ENCODE data around the gene CCDC148. TPM values are rescaled to one million over a fixed set of nuclear protein-coding genes. Genes with fewer than 3 reads are reported as not detected.
A peak's percentile ranks its signal among the peaks of the same experiment; 100 is the strongest.

Gene CCDC148
- total RNA-seq, 2 donors from 2014 or later: 2.7 to 5.0 TPM

DNA sequence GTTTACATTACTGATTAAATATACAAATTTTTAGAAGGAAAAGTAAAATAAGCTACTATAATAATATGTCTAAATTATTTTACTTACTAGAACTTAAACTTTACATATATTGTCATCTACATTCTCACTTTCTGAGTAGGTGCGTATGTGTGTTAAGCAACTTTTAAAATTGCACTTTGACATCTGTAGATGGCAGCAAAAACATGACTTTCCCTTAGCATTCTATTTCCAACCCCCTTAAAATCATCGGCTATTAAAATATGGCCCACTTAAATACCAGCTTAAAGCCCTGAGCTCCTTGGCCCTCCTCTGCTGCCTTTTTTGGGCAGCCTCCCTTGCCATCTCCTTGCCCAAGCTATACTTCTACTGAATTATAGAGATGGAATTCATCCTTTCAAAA lies 276.9 kb downstream of the CCDC148 start:
- Mint-ChIP-seq H3K4me1 (peaks cover 3% of the 10 kb centered on the region), H3K27ac (no peak overlapping the region), H3K9me3 (no peaks in the 10 kb centered on the region), H3K27me3 (ENCODE audit: insufficient read depth) (no peaks in the 10 kb centered on the region), H3K36me3 (ENCODE audit: low read depth) (no peaks in the 10 kb centered on the region), H3K4me3 (no peak overlapping the region)
- WGBS, 2 experiments (ENCODE audit: insufficient coverage in 1 of 2, insufficient read length in 1 of 2): 86 to 100% methylated on average over 1 to 2 of the region's 2 CpGs
- no peak for DNase-seq
- no peaks in the 10 kb centered on the region for H3K9me3 ChIP-seq (ENCODE audit: control insufficient read depth, low read length)
- H3K9ac ChIP-seq (ENCODE audit: extremely low read depth, low read length, poor library complexity, severe bottlenecking): no peak overlapping the region
- TF ChIP-seq, protein P1, sequence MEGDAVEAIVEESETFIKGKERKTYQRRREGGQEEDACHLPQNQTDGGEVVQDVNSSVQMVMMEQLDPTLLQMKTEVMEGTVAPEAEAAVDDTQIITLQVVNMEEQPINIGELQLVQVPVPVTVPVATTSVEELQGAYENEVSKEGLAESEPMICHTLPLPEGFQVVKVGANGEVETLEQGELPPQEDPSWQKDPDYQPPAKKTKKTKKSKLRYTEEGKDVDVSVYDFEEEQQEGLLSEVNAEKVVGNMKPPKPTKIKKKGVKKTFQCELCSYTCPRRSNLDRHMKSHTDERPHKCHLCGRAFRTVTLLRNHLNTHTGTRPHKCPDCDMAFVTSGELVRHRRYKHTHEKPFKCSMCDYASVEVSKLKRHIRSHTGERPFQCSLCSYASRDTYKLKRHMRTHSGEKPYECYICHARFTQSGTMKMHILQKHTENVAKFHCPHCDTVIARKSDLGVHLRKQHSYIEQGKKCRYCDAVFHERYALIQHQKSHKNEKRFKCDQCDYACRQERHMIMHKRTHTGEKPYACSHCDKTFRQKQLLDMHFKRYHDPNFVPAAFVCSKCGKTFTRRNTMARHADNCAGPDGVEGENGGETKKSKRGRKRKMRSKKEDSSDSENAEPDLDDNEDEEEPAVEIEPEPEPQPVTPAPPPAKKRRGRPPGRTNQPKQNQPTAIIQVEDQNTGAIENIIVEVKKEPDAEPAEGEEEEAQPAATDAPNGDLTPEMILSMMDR (conservative IDR thresholded peaks at IDR 0.05): peak; percentile 63
- H3K27me3 ChIP-seq (ENCODE audit: control insufficient read depth, insufficient read depth, low read length, poor library complexity, severe bottlenecking): no peaks in the 10 kb centered on the region
- no peak overlapping the region for H3K4me3 ChIP-seq (ENCODE audit: low read length)
- H3K27ac ChIP-seq (ENCODE audit: low read depth, low read length): no peak overlapping the region
- no peaks in the 10 kb centered on the region for H3K4me1 ChIP-seq (ENCODE audit: control insufficient read depth, insufficient read depth, low read length)
- no peaks in the 10 kb centered on the region for H3K36me3 ChIP-seq (ENCODE audit: control insufficient read depth, insufficient read depth, low read length)

DNA sequence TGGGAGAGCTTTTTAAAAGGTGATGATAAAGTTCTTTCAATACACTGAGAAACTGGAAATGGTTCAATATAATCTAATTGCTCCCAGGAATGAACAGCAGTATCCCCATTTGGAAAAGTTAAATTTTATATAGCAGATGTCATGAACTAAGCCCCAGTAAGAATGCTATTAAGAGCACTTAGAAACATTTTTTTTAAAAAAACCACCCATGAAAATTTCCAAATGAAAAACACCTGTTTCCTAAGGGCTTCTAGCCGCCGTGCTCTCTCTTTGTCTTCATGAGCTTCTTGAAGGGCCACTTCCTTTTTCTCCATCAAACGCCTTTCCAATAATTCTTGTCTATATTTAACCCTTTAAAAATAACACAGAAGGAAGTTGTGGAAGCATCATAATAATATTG lies 277.9 kb downstream of the CCDC148 start:
- 94 to 95% methylated on average over 2 to 3 of the region's 3 CpGs for WGBS, 2 experiments (ENCODE audit: insufficient coverage in 1 of 2, insufficient read length in 1 of 2)
- no peaks in the 10 kb centered on the region for H3K9me3 Mint-ChIP-seq
- no peaks in the 10 kb centered on the region for H3K36me3 Mint-ChIP-seq (ENCODE audit: low read depth)
- H3K27ac ChIP-seq (ENCODE audit: low read depth, low read length): no peak overlapping the region
- no peaks in the 10 kb centered on the region for H3K9me3 ChIP-seq (ENCODE audit: control insufficient read depth, low read length)
- H3K4me1 Mint-ChIP-seq: peaks cover 3% of the 10 kb centered on the region
- no peak overlapping the region for H3K4me3 ChIP-seq (ENCODE audit: low read length)
- no peak overlapping the region for H3K4me3 Mint-ChIP-seq
- no peaks in the 10 kb centered on the region for H3K4me1 ChIP-seq (ENCODE audit: control insufficient read depth, insufficient read depth, low read length)
- TF ChIP-seq, protein P1 (conservative IDR thresholded peaks at IDR 0.05): no peak
- no peak for DNase-seq
- no peak overlapping the region for H3K27ac Mint-ChIP-seq
- no peak overlapping the region for H3K9ac ChIP-seq (ENCODE audit: extremely low read depth, low read length, poor library complexity, severe bottlenecking)
- no peaks in the 10 kb centered on the region for H3K27me3 Mint-ChIP-seq (ENCODE audit: insufficient read depth)
- H3K36me3 ChIP-seq (ENCODE audit: control insufficient read depth, insufficient read depth, low read length): no peaks in the 10 kb centered on the region
- H3K27me3 ChIP-seq (ENCODE audit: control insufficient read depth, insufficient read depth, low read length, poor library complexity, severe bottlenecking): no peaks in the 10 kb centered on the region

GRCh38 chr2:158174956-158175355 lies 281.6 kb downstream of the CCDC148 start:
- Mint-ChIP-seq H3K4me1 (no peaks in the 10 kb centered on the region), H3K27ac (no peak overlapping the region), H3K27me3 (ENCODE audit: insufficient read depth) (no peaks in the 10 kb centered on the region), H3K9me3 (no peaks in the 10 kb centered on the region), H3K4me3 (no peak overlapping the region), H3K36me3 (ENCODE audit: low read depth) (no peaks in the 10 kb centered on the region)
- Histone ChIP-seq H3K36me3 (ENCODE audit: control insufficient read depth, insufficient read depth, low read length) (no peaks in the 10 kb centered on the region), H3K4me3 (ENCODE audit: low read length) (no peak overlapping the region), H3K27ac (ENCODE audit: low read depth, low read length) (no peak overlapping the region), H3K9ac (ENCODE audit: extremely low read depth, low read length, poor library complexity, severe bottlenecking) (no peak overlapping the region), H3K27me3 (ENCODE audit: control insufficient read depth, insufficient read depth, low read length, poor library complexity, severe bottlenecking) (no peaks in the 10 kb centered on the region), H3K4me1 (ENCODE audit: control insufficient read depth, insufficient read depth, low read length) (no peaks in the 10 kb centered on the region), H3K9me3 (ENCODE audit: control insufficient read depth, low read length) (no peaks in the 10 kb centered on the region)
- DNase-seq: no peak
- TF ChIP-seq, protein P1 (conservative IDR thresholded peaks at IDR 0.05): no peak
- 87 to 94% methylated on average over 4 to 5 of the region's 5 CpGs for WGBS, 2 experiments (ENCODE audit: insufficient coverage in 1 of 2, insufficient read length in 1 of 2)

All from endodermal cell (in vitro differentiated cells).